Fibroblast of skin of back (primary cell): Measurements from ENCODE around the gene KCNB1.

Experiments used
- DNase-seq: peaks from one replicate; pipeline ENCODE4 v3.0.0-alpha.2; 2013

KCNB1 gene

DNA sequence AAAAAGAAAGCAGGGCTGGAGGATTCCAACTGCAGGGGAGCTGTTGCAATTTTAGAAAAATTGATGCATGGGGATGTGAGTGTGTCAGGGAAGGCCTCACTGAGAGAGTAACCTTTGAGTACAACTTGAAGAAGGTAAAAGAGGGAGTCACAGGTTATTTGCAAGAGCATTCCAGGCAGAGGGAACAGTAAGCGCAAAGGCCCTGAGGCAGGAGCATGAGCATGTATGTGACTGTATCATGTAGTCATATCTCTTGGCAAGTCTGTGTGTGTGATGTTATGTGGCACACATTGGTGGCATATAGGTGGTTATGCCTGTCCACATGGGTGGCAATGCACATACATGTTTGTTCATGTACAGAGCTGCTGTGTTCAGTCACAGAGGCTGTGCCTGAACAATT, 133.4 kb downstream of the KCNB1 start:
- DNase-seq = no peak

DNA sequence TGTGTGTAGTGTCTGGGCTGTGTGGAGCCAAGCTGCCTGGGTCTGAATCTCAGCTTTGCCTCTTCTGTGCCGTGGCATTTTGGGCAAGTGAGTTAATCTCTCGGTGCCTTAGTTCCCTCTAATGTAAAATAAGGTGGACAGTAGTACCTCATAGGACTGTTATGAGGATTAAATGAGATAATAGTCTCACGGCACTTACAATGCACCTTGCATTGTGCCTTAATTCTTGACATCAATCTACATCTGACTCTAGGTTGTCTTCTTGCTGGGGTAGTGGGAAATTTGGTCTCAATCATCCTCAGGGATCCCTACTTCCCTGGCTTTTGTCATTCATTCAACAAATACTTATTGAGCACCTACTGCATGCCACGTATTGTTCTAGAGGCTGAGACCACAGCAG, 133.9 kb downstream of the KCNB1 start:
- DNase-seq = no peak

GRCh38 chr20:49347156-49347555, 135.3 kb downstream of the KCNB1 start:
- DNase-seq = no peak

DNA sequence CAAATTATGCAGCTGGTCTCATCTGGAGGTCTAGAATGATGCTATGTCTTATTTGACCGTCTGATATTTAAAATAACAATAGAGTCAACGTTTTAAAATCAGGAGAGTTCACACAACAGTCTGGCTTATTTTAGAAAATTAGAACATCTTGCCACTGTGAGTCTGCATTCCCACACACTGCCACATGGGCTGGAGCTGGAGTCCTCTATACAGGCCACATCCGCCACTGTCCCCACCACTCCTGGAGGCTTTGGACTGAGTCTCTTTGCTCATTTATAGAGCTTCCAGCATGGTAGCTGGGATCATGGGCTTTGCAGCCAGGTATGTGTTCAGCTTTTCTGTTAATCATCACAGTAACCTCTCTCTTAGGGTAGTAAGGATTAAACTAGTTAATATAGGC, 135.8 kb downstream of the KCNB1 start:
- peak; percentile 38 for DNase-seq

DNA sequence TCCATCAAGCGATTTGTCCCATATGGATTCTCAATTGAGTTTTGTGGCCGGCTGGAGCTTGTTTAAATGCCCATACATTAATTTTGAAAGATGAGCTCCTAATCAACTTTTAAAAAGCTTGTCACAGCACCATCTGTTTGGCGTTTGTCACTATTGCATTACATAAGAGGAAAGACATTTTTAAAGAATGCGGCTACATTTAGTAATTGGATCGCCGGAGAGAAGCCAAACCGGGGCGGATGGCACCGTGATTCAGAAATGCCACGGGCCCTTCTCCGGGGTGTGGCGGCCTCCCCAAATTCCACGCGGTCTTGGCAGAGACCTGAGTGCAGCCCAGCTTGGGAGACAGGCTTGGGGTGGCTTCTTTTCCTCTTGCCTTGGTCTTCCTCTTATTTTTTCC, 136.9 kb downstream of the KCNB1 start:
- DNase-seq = peak; percentile 92

DNA sequence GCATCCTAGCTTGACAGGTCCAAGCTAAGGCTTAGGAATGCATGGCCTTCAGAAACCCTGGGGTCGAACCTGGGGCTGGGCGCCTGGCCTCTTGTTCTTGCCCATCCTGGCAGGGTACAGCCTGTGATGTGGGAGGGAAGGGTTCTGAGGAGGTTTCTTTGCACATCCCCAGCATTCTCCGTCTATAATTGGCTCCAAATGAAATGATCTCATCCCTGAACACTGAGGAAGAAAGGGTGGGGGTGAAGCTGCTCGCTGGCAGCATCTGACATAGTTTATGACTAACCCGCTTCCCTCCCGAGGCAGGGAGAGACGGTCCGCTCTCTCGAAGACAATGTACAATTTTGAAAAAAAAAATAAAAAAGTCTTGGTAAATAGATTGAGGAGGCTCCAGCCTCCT, 137.5 kb downstream of the KCNB1 start:
- peak; percentile 98 for DNase-seq

GRCh38 chr20:49344140-49344539, 138.3 kb downstream of the KCNB1 start:
- DNase-seq = no peak

- DNase-seq = no peak
These were observed 139.2 kb downstream of the KCNB1 start for GRCh38 chr20:49343246-49343645.

DNA sequence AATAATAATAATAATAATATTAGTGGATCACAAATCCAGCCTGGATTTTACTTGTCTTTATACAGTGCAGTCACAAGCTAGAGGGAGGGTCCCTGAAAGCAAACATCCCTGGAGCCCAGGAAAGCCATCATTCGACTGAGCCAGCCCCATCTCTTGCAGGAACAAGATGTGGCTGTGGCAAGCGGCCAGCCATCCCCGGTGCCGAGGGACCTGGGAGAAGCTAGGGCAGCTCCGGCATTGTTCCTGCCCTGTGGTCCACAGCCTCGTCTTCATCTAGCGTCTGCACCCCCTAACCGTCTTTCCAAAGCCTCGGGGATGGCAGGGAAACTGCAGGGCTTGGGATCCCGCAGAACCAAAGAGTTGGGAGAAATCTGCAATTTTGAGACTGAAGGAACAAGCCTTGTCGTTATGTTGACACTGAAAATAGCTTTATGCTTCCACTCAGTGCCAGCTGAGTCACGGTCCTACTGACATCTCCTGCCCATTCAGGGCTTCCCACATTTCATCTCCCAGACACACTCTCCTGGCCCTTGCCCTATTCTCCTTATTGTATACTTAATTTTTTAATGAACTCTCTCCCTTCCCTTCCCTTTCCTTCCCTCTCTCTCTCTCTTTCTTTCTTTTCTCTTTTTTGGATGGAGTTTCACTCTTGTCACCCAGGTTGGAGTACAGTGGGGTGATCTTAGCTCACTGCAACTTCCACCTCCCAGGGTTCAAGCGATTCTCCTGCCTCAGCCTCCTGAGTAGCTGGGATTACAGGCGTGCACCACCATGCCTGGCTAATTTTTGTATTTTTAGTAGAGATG, 142.1 kb downstream of the KCNB1 start:
- peak; percentile 49 for DNase-seq

DNA sequence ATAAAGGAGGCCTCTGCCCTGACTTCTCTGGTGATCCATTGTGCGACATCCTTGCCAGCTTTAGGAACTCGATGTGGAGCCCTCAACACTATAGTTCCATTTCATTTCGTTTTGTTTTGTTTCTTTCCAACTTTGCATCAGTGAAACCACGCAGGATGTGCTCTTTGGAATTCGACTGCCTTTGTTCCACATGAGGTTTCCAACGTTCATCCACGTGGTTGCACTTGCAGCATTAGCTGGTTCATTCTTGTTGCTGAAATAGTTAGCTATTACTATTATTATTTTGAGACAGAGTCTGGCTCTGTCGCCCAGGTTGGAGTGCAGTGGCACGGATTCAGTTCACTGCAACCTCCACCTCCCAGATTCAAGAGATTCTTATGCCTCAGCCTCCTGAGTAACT, 143.3 kb downstream of the KCNB1 start:
- no peak for DNase-seq

- DNase-seq = no peak
These were observed 144.4 kb downstream of the KCNB1 start for GRCh38 chr20:49338061-49338460.

DNA sequence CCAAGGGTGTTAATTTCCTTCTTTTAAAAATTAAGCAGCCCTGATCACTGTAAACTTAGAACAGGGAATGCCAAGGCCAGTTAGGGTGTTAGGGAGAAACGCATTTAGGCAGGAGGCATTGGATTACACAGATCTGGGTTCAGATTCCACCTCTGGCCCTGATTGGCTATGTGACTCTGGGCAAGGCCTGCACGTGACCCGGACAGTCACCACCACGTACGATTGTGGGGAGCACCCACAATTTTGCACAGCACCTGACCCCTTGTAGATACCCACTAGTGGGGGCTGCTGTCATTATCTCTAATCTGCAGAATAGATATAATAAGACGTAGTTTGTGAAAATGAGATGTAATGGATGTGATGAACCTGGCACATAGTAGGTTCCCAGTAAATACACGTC, 145.1 kb downstream of the KCNB1 start:
- no peak for DNase-seq

GRCh38 chr20:49336786-49337185, 145.7 kb downstream of the KCNB1 start:
- no peak for DNase-seq

DNA sequence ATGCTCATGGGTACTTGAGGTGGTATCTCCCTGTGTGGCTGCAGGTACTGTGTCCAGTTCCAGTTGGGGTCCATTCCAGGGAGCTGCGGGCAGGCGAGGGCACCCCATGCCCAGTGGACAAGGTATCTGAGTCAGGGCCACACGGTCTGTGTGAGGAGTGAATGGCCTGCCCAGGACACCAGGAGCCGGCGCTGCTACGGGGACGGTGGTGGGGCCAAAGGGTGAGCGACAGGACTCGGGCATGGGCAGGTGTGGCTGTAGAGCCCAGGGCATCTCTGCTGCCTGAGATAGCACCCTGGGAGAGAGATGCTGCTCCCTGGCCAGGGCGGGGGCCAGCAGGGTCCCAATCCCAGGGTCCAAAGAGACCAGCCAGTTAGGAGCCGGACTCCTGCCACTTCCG, 147.0 kb downstream of the KCNB1 start:
- DNase-seq = no peak

DNA sequence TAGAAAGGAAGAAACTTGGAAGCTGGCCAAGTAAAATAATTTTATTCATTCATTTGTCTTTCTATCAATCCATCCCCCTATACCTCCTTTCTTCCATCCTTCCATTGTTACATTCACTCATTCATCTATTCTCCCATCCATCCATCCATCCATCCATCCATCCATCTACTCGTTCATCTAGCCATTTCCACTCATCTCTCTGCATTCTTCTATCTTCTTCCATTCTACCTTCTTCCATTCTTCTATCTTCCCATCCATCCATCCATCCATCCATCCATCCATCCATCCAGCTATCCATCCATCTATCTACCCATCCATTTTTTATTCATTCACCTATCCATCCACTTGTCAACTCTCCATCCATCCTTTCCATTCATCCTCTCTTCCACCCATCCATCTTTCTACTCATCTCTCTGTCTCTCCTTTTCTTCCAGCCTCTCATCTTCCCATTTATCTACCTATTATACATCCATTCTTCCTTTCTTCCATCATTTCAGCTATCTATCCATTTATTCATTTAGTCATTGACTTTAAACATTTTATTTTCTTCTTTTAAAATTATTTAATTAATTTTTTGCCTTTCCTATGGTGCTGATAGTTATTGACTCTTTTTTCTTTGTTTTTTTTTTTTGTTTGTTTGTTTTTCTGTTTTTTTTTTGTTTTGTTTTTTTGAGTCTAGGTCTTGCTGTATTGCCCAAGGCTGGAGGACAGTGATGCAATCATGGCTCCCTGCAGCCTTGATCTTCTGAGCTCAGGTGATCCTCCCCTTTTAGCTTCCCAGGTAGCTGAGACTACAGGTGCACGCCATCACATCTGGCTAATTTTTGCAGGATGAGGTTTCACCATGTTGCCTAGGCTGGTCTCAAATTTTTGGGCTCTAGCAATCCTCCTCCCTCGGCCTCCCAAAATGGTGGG, 151.5 kb downstream of the KCNB1 start:
- DNase-seq = no peak

DNA sequence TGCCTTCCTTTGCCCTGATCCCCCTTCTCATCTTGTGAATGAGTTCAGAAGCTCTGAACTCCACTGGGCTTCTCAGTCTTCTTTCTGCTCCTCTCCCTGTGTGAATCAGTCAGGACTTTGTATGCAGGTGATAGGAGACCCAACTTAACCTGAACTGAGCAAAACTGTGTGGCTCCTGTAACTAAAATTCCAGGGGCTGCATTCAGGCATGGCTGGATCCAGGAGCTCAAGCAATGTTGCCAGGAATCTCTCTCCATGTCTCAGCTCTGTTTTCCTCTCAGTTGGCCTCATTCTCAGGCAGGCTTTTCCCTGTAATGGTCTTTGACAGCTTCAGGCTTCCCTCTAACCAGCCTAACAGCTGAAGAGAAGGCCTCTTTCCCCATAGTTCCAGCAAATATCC, 153.7 kb downstream of the KCNB1 start:
- no peak for DNase-seq

DNA sequence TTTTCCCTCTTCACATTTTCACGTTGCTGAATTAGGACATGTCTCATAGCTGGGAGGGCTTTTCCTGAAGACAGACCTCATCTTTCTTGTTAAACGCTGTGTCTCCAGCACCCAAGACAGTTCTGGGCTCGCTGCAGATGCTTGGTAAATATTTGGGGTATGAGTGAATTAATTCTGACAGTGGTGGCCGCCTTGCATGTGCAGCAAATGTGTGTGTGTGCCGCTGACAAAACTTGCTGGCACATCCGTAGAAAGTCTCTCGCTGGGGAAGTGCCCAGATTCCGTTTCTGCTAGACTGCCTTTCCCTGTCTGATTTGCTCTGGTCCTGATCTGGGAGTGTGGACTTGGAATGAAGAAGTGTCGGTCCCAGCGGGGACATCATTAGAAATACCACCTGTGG, 156.4 kb downstream of the KCNB1 start:
- peak; percentile 46 for DNase-seq

DNA sequence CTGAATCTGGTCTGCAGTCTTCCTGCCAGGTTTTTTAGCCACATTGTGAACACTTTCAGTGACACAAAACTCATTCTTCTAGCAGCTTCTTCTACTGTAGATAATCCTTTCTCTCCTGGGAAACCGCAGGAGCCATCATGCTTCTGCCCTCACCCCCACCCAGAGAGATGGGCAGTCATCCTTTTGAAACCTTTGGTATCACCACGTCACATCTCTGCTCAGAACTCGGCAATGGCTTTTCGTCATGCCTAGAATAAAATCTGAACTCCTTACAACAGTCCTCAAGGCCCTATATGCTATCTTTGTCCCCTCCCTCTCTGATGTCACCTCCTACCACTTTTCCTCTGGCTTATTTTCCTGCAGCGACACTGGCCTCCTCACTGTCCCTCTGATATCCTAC, 158.2 kb downstream of the KCNB1 start:
- DNase-seq = no peak

GRCh38 chr20:49323622-49324238, 158.7 kb downstream of the KCNB1 start:
- DNase-seq = peak; percentile 77

GRCh38 chr20:49320460-49320859, 162.0 kb downstream of the KCNB1 start:
- peak; percentile 45 for DNase-seq

DNA sequence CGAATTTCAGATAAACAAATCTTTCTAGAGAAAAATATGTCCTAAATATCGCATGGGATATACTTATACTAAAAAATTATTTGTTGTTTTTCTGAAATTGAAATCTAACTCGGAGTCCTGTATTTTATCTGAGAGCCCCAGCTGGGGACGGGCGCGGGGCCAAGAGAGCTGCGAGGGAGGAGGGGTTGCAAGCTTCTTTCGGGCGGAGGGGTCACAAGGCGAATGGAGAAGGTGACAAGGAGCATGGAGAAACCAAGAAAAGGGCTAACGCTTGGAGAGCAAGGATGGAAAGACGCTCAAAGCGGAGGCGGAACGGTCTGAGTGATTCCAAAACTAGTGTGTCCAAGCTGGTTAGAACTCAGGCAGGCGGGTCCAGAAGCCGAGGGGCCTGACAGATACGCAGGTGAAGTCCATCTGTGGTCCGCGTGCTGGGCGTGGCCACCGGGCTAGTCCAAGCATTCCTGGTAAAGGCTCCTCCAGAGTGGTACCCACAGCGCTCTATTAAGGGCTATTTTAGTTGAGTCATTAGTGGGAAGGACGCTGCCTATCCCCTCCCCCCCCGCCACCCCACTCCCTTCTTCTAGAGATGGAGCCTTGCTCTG, 163.2 kb downstream of the KCNB1 start:
- no peak for DNase-seq

DNA sequence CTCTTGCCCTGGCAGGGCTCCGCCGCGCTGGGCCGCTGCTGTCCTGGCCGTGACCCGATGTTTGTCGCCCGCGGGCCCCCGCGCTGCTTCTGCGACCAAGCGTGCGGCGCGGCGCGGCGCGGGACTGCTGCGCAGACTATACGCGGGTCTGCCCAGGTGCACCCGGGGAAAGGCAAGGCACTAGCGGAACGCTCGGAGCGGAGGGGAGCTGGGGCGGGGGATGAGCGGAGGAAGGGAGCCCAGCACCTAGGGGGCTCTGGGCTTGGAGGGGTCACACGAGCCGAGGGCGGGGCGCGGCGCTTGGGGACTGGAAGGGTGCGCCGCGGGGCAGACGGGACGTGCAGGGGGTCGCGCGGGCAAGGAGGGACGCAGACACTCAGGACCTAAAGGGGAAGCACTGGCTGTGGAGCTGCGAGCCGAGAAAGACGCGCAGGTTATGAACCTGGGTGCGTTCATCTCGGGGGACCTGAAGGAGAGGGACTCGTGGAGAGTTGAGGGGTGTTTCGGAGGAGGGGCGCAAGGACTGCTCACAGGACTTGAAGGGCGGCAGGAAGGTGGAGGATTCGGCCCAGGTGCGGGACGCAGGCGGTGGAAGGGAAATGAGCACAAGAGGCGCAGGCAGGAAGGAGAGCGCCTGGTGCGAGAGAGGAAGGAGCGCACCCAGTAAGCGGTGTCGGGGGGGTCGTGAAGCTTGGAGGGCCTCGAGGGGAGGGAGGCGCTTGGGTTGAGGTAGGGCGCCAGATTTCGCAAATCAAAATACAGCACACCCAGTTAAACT, 163.8 kb downstream of the KCNB1 start:
- no peak for DNase-seq
